Activated CD4-positive, alpha-beta T cell treated with anti-CD3 and anti-CD28 coated beads, Interleukin-2, Interleukin-4, amounts not matched to agents 100 ng/mL and 50 ng/mL, durations not matched to agents 16 hours and 8 hours (primary cell): Measurements from ENCODE around the gene NMBR.
A peak's percentile ranks its signal among the peaks of the same experiment; 100 is the strongest.
"Not testable (repeated sequence)": the region's sequence is repeated elsewhere in the genome, so short reads cannot be mapped to it uniquely, and the experiment has no call there.

Experiments used
- DNase-seq: peaks from one replicate; pipeline ENCODE4 v3.0.0-alpha.2; 2020; ENCODE audit warnings: low spot score

Gene NMBR

DNA sequence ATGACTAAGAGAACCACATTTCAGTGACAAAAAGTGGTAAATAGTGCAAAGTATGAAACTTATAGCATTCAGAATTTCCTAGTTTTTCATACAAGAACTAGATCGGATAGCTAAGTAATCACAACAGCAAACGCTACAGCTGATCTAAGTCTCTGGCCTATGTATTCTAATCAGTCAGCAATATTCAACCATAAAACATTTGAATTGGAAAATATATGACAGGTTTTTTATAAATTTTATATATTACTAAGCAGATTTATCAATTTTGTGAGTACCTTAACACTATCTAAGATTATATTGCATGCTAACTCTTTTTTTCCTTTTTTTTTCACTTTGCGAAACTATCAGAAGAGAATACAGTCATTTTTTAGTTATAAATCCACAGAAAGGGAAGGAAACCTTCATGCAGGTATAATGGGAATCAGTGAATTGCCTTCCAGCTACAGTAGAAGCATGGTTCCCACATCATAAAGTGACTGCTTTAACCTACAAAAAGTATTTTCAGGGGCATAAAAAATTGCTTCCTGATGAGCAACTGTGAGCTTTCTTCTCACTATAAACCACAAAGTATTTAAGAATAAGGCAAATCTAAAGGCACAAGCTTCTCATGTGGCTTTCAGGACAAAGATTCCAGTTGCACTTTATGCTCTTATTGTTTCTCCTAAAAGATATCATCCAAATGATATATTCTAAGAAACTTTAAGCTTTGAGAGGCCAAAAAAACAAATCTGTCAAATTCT, 88.2 kb downstream of the NMBR start:
- DNase-seq: no peak

DNA sequence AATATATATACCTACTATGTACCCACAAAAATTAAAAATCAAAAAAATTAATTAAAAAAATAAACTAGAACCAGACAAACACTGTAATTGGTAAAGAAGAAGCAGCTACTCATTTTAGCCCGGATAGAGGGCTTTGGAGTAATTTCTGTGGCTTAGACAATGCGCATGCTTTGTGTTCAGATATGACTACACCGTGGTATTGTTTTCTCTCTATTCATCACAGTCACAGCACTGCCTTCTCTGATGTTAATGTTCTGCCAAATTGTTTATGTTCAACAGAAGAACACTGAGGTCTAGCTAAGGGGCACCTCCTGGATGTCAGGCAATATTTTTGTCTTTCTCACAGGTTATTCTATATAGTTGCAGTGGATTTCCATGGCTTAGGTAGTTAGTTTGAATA, 91.7 kb downstream of the NMBR start:
- peak; percentile 48 for DNase-seq

GRCh38 chr6:142051404-142051803, 95.5 kb downstream of the NMBR start:
- DNase-seq: no peak

- DNase-seq: no peak
Measured at GRCh38 chr6:142048593-142048980, 98.3 kb downstream of the NMBR start.

GRCh38 chr6:142047934-142048592, 98.9 kb downstream of the NMBR start:
- no peak for DNase-seq

DNA sequence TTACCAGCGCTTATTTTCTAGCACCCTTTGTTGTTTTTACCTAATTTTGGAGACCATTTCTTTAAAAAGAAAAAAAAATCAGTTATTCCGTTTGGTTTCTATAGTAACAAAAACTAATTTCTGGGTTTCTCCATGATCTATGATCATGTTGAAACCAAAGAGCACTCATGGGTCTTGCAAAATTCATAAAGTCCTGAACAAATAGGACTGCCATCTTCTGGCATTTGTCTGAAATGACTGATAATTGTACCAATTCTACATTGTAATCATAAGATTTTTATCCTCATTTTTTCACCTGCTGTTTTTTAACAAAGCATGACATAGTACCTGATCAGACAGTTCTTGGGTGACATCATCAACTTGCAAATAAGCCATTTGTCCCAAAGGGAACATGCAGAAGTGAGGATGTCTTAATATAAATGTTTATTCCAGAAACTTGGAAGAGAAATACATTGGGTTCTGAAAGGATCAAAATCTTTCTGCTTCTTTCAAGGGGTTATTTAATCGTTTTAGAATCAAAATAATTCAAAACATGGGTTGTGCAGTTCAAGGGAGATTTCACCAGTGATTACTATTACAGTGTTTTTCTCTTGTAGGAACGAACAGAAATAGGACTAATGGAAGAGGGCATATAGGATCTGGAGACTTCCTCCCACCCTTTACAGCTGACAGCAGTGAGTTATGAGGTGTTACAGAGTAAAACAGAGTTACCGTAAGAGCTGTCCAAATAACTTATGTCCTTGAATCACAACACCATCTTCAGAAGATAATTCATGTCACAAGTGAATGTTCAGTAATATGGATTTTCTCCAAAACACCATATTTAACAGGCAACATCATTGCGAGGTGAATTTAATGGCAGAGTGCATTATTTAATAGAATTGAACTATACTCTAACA, 101.3 kb downstream of the NMBR start:
- DNase-seq: no peak

- DNase-seq: no peak
Measured at GRCh38 chr6:142035890-142036289, 111.0 kb downstream of the NMBR start.

DNA sequence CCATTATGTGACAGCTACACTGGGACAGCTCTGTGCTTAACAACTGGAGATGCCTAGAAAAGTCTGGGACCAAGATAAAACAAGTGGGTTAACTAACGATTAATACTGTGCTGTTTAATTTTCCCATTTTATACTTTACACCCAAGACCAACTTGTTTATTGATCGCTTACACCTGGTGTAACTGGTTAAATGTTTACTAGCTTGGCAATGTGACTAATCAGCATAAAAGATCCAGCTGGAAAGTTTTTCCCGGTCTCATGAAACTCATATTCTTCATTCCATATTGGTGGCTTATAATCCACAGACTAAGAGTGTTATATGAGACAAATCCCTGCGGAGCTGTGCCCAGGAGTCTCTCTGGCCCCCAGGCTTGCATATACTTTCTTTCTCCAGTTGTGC, 115.9 kb downstream of the NMBR start:
- DNase-seq: no peak

GRCh38 chr6:142030115-142030619, 116.8 kb downstream of the NMBR start:
- no peak for DNase-seq

GRCh38 chr6:142028527-142028926, 118.4 kb downstream of the NMBR start:
- DNase-seq: no peak

DNA sequence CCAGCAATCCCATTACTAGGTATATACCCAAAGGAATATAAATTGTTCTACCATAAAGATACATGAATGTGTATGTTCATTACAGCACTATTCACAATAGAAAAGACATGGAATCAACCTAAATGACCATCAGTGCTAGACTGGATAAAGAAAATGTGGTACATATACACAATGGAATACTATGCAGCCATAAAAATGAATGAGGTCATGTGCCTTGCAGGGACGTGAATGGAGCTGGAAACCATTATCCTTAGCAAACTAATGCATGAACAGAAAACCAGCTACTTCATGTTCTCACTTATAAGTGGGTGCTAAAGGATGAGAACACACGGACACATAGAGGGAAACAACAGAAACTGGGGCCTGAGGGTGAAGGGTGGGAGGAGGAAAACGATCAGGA, 119.1 kb downstream of the NMBR start:
- not testable (repeated sequence) for DNase-seq

- DNase-seq: no peak
Measured at GRCh38 chr6:142027074-142027473, 119.8 kb downstream of the NMBR start.

GRCh38 chr6:142026471-142026870, 120.5 kb downstream of the NMBR start:
- no peak for DNase-seq
